Neuronal stem cell (in vitro differentiated cells): Measurements from ENCODE around the gene HIVEP2.

ENCODE experiments used
- DNase-seq: peaks from one replicate; pipeline ENCODE4 v3.0.0-alpha.2; 2013; ENCODE audit warnings: low spot score
- H2AFZ ChIP-seq: one replicate; pipeline ENCODE4 v1.6.1; 2013; ENCODE audit warnings: mild to moderate bottlenecking, low read length, inconsistent platforms
- H2AK5ac ChIP-seq: 2 replicates; pipeline ENCODE4 v1.6.1; 2013; ENCODE audit warnings: low read depth, mild to moderate bottlenecking, inconsistent platforms, low read length, moderate library complexity, mixed read lengths
- H2BK120ac ChIP-seq: 2 replicates; pipeline ENCODE4 v1.6.1; 2013; ENCODE audit warnings: low read depth, mild to moderate bottlenecking, inconsistent platforms, low read length, moderate library complexity, mixed read lengths
- H2BK12ac ChIP-seq: one replicate; pipeline ENCODE4 v1.6.1; 2013; ENCODE audit warnings: low read length, inconsistent platforms
- H2BK15ac ChIP-seq: 2 replicates; pipeline ENCODE4 v1.6.1; 2013; ENCODE audit warnings: mild to moderate bottlenecking, low read length, inconsistent platforms, mixed read lengths
- H2BK5ac ChIP-seq: one replicate; pipeline ENCODE4 v1.6.1; 2013; ENCODE audit warnings: inconsistent platforms, mild to moderate bottlenecking, low read length, moderate library complexity
- H3K14ac ChIP-seq: one replicate; pipeline ENCODE4 v1.6.1; 2013; ENCODE audit warnings: low read length, inconsistent platforms
- H3K18ac ChIP-seq: 2 replicates; pipeline ENCODE4 v1.6.1; 2013; ENCODE audit warnings: low read length, inconsistent platforms
- H3K23ac ChIP-seq: 2 replicates; pipeline ENCODE4 v1.6.1; 2013; ENCODE audit warnings: low read depth, mild to moderate bottlenecking, mixed read lengths, low read length, inconsistent platforms; ENCODE audit not compliant: poor library complexity
- H3K27ac ChIP-seq: replicated peaks from 3 replicates; pipeline ENCODE4 v1.5.1; 2013; ENCODE audit warnings: low read length, inconsistent platforms
- H3K27me3 ChIP-seq, 3 experiments: 2 replicates each; pipeline ENCODE4 v1.6.1; 2013; ENCODE audit warnings: low read length in 3 of 3, mild to moderate bottlenecking in 2 of 3, inconsistent platforms in 1 of 3, low read depth in 1 of 3, mixed read lengths in 1 of 3, moderate library complexity in 1 of 3; ENCODE audit not compliant: control insufficient read depth in 3 of 3, insufficient read depth in 3 of 3
- H3K36me3 ChIP-seq, 2 donors: replicated peaks in 1 of 2; 2 replicates each; pipeline ENCODE4 v1.6.1; 2013; ENCODE audit warnings: low read length in 2 of 2; ENCODE audit not compliant: control insufficient read depth in 2 of 2, insufficient read depth in 2 of 2
- H3K4ac ChIP-seq: 2 replicates; pipeline ENCODE4 v1.6.1; 2013; ENCODE audit warnings: inconsistent platforms, mild to moderate bottlenecking, low read length, moderate library complexity
- H3K4me1 ChIP-seq, 2 donors: 1 replicate in 1 of 2; 2 replicates in 1 of 2; pipeline ENCODE4 v1.6.1; 2013; ENCODE audit warnings: low read length in 2 of 2, low read depth in 1 of 2; ENCODE audit not compliant: control insufficient read depth in 2 of 2, insufficient read depth in 1 of 2
- H3K4me2 ChIP-seq: one replicate; pipeline ENCODE4 v1.6.1; 2013; ENCODE audit warnings: mild to moderate bottlenecking, low read length, inconsistent platforms; ENCODE audit not compliant: insufficient read depth, poor library complexity, severe bottlenecking
- H3K4me3 ChIP-seq, 2 donors: 2 replicates each; pipeline ENCODE4 v1.5.1; 2013; ENCODE audit warnings: low read length in 2 of 2, mild to moderate bottlenecking in 2 of 2, inconsistent platforms in 1 of 2, moderate library complexity in 1 of 2
- H3K79me1 ChIP-seq: one replicate; pipeline ENCODE4 v1.6.1; 2013; ENCODE audit warnings: low read depth, mild to moderate bottlenecking, inconsistent platforms, low read length, moderate library complexity
- H3K9ac ChIP-seq: one replicate; pipeline ENCODE4 v1.6.1; 2013; ENCODE audit warnings: mild to moderate bottlenecking, low read depth, low read length, inconsistent platforms; ENCODE audit not compliant: poor library complexity
- H3K9me3 ChIP-seq, 2 donors: replicated peaks in 1 of 2; 2 replicates each; pipeline versions ENCODE3 to v1.6.1; 2013; ENCODE audit warnings: low read length in 2 of 2, mild to moderate bottlenecking in 2 of 2, inconsistent platforms in 1 of 2, low read depth in 1 of 2, mixed read lengths in 1 of 2, moderate library complexity in 1 of 2; ENCODE audit not compliant: control insufficient read depth in 2 of 2, insufficient read depth in 1 of 2
- H4K8ac ChIP-seq: one replicate; pipeline ENCODE4 v1.6.1; 2013; ENCODE audit warnings: low read depth, mild to moderate bottlenecking, inconsistent platforms, low read length, moderate library complexity
- H4K91ac ChIP-seq: one replicate; pipeline ENCODE4 v1.6.1; 2013; ENCODE audit warnings: low read length, low read depth, mild to moderate bottlenecking, inconsistent platforms; ENCODE audit not compliant: poor library complexity
- WGBS, 2 donors: extraction: QIAGEN DNeasy Blood & Tissue Kit; methylation state at CpG; one replicate each; pipeline ENCODE4 v1.1.7; 2013; ENCODE audit warnings: missing lambda C conversion rate in 2 of 2, mixed read lengths in 1 of 2; ENCODE audit not compliant: insufficient read length in 2 of 2, insufficient replicate concordance in 1 of 2; ENCODE audit errors: extremely low coverage in 2 of 2; 5-methylcytosine and 5-hydroxymethylcytosine counted together

Gene HIVEP2

DNA sequence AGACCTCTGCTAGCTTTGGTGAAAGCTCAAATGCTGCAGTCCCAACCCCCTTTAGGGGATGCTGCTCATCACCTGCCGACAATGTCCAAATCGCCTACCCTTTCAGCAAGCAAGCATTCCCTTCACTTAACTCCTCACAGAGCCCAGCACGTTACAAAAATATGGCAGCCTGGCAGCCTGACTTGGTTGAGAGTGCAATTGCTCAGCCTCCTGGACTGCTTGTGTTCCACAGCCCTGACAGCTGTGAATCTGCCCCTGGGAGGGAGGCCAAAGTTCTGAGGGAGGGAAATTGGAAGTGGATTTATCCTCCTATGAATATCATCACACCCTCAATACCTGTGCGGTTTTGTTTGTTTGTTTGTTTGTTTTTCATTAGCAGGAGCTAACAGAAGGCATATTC lies 231.0 kb downstream of the HIVEP2 start:
- no peak overlapping the region for H3K4me3 ChIP-seq
- H4K91ac ChIP-seq: no peak overlapping the region
- no peak overlapping the region for H3K14ac ChIP-seq
- H3K27me3 ChIP-seq: no peaks in the 10 kb centered on the region
- no peaks in the 10 kb centered on the region for H3K36me3 ChIP-seq
- no peak overlapping the region for H2BK15ac ChIP-seq
- no peak overlapping the region for H3K4me2 ChIP-seq
- H3K9ac ChIP-seq: no peak overlapping the region
- H2AK5ac ChIP-seq: no peak overlapping the region
- H3K4ac ChIP-seq: no peak overlapping the region
- no peak overlapping the region for H2AFZ ChIP-seq
- H4K8ac ChIP-seq: no peak overlapping the region
- no peaks in the 10 kb centered on the region for H3K79me1 ChIP-seq
- H3K18ac ChIP-seq: no peak overlapping the region
- no CpG with 5 or more reads among the region's 4 CpGs for WGBS, 2 donors
- no peak overlapping the region for H2BK12ac ChIP-seq
- no peak overlapping the region for H3K27ac ChIP-seq
- no peak overlapping the region for H2BK120ac ChIP-seq
- no peak overlapping the region for H3K23ac ChIP-seq
- no peaks in the 10 kb centered on the region for H3K9me3 ChIP-seq
- no peak overlapping the region for H2BK5ac ChIP-seq
- DNase-seq: no peak
- H3K4me1 ChIP-seq: peaks cover 0 to 2% of the 10 kb centered on the region in 2 donors

DNA sequence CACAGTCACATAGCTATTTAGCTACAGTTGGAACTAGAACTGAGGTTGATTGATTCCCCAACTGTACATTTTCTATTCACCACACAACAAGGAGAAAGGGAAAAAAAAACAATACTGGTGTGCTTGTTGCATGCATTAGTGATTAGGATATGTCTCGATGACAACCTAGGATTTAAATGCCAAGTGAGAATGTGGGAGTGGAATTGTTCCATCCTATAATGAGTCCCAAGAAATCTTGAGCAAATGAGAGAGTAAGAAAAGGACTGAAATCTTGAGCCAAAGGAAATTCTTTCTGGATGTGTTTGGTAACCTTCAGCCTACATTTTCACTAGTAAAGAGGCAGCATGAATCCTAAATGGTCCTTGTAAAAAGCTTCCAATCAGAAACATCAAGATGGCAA lies 232.7 kb downstream of the HIVEP2 start:
- Histone ChIP-seq H3K27ac (no peak overlapping the region), H3K4ac (no peak overlapping the region), H3K27me3 (no peaks in the 10 kb centered on the region), H2BK120ac (no peak overlapping the region), H3K79me1 (no peaks in the 10 kb centered on the region), H2BK12ac (no peak overlapping the region), H3K4me3 (no peak overlapping the region), H2AK5ac (no peak overlapping the region), H4K91ac (no peak overlapping the region), H3K4me2 (no peak overlapping the region), H2BK15ac (no peak overlapping the region), H3K9me3 (no peaks in the 10 kb centered on the region), H2BK5ac (no peak overlapping the region), H3K36me3 (no peaks in the 10 kb centered on the region), H3K14ac (no peak overlapping the region), H3K23ac (no peak overlapping the region), H3K18ac (no peak overlapping the region), H3K9ac (no peak overlapping the region), H2AFZ (no peak overlapping the region), H4K8ac (no peak overlapping the region), H3K4me1 (peaks cover 0 to 2% of the 10 kb centered on the region in 2 donors)
- no CpG with 5 or more reads among the region's 1 CpG for WGBS, 2 donors
- no peak for DNase-seq

DNA sequence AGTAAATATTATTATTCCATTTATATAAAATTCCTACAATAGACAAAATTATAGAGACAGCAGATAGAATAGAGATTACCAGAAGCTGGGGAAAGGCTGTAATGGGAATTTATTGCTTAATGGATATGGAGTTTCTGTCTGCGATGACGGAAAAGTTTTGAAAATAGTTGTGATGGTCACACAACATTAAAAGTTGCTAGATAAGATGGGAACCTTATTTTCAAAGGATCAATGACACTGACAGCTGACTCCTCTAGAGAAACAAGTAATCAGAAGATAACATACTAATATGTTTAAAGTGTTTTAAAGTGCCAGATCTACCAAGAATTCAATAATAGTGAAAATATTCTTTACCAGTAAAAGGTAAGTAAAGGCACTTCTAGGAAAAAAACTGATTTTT lies 236.3 kb downstream of the HIVEP2 start:
- no peak overlapping the region for H3K27ac ChIP-seq
- H3K79me1 ChIP-seq: no peaks in the 10 kb centered on the region
- no peak overlapping the region for H2BK5ac ChIP-seq
- no peak overlapping the region for H3K4ac ChIP-seq
- H3K14ac ChIP-seq: no peak overlapping the region
- DNase-seq: no peak
- no peak overlapping the region for H2BK15ac ChIP-seq
- H4K91ac ChIP-seq: no peak overlapping the region
- no peak overlapping the region for H3K9ac ChIP-seq
- H2BK120ac ChIP-seq: no peak overlapping the region
- no peak overlapping the region for H3K23ac ChIP-seq
- H4K8ac ChIP-seq: no peak overlapping the region
- H3K4me3 ChIP-seq: no peak overlapping the region
- H3K9me3 ChIP-seq: no peaks in the 10 kb centered on the region
- no peak overlapping the region for H2AK5ac ChIP-seq
- H3K18ac ChIP-seq: no peak overlapping the region
- no peak overlapping the region for H2AFZ ChIP-seq
- no peaks in the 10 kb centered on the region for H3K27me3 ChIP-seq
- no peaks in the 10 kb centered on the region for H3K36me3 ChIP-seq
- no peak overlapping the region for H3K4me2 ChIP-seq
- H3K4me1 ChIP-seq: no peaks in the 10 kb centered on the region
- H2BK12ac ChIP-seq: no peak overlapping the region
- WGBS, 2 donors: no CpG with 5 or more reads among the region's 2 CpGs

DNA sequence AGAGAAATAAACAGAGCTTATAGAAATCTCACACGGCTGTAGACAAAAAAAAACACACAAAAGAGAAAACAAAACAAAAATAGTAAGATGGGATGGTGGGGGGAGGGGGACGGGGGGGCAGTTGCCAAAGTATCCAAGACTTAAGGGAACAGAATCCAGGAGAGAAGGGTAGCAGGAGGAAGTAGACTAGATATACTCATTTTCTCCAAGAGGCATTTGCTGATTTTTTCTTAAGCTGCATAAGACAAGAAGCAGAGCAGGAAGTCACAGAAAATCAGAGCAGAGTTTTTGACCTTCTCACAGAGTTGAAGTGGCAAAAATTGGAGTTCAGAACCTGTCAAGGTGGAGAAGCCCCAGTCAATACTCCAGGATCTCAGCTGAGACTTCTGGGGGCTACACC lies 237.7 kb downstream of the HIVEP2 start:
- Histone ChIP-seq H3K9ac (no peak overlapping the region), H3K4me2 (no peak overlapping the region), H3K79me1 (no peaks in the 10 kb centered on the region), H3K18ac (no peak overlapping the region), H2BK5ac (no peak overlapping the region), H3K9me3 (no peaks in the 10 kb centered on the region), H2BK15ac (no peak overlapping the region), H3K4me3 (no peak overlapping the region), H2BK120ac (no peak overlapping the region), H4K91ac (no peak overlapping the region), H4K8ac (no peak overlapping the region), H3K14ac (no peak overlapping the region), H2AK5ac (no peak overlapping the region), H3K4ac (no peak overlapping the region), H2BK12ac (no peak overlapping the region), H2AFZ (no peak overlapping the region), H3K27ac (no peak overlapping the region), H3K4me1 (no peaks in the 10 kb centered on the region), H3K36me3 (no peaks in the 10 kb centered on the region), H3K23ac (no peak overlapping the region), H3K27me3 (no peaks in the 10 kb centered on the region)
- no CpG with 5 or more reads among the region's 2 CpGs for WGBS, 2 donors
- DNase-seq: no peak
